MM.1S (cell line): Measurements from ENCODE around the gene CRTAC1.

Source experiments
- CTCF ChIP-seq: fragments of 300-600 bp; sonication (generic); IDR thresholded peaks from 2 replicates; pipeline ENCODE4 v1.5.1; 2016; ENCODE audit warnings: antibody characterized with exemption, low read length, mixed read lengths
- EZH2 ChIP-seq: fragments of 300-600 bp; sonication (generic); optimal IDR thresholded peaks from 2 replicates; pipeline ENCODE3; 2017; ENCODE audit warnings: low read depth, mild to moderate bottlenecking, antibody characterized with exemption, low read length, mixed read lengths
- EZH2phosphoT487 ChIP-seq: fragments of 300-600 bp; sonication (generic); IDR thresholded peaks from 2 replicates; pipeline ENCODE4 v1.6.1; 2018; ENCODE audit warnings: antibody characterized with exemption, low read length

GRCh38 chr10:97828721-97829120, 201.7 kb downstream of the CRTAC1 start:
- TF ChIP-seq EZH2phosphoT487 (no peak), CTCF (no peak), EZH2 (no peak)
